Measurements from ENCODE around the gene KCNE3. TPM values are rescaled to one million over a fixed set of nuclear protein-coding genes. Genes with fewer than 3 reads are reported as not detected.
"Not testable (repeated sequence)": the region's sequence is repeated elsewhere in the genome, so short reads cannot be mapped to it uniquely, and the experiment has no call there.

The KCNE3 gene
- total RNA-seq, 4 donors from 2014 or later = 3.9 to 7.9 (median 5.7) TPM

- no peak for TF ChIP-seq CTCF (IDR thresholded peaks at IDR 0.05)
- no peak for TF ChIP-seq POLR2A (IDR thresholded peaks at IDR 0.05)
- Histone ChIP-seq H3K4me1 (no peaks in the 10 kb centered on the region), H3K9me3 (no peaks in the 10 kb centered on the region), H3K27me3 (no peaks in the 10 kb centered on the region), H3K36me3 (no peaks in the 10 kb centered on the region), H3K4me3 (replicated peaks in 1 of 3) (no peak overlapping the region), H3K27ac (no peak overlapping the region)
- intact Hi-C loops (cut with DNase I) = no loop called here
- DNase-seq = no peak
These were observed 42.2 kb downstream of the KCNE3 start for GRCh38 chr11:74425100-74425499.

- H3K9me3 ChIP-seq = no peaks in the 10 kb centered on the region
- DNase-seq = no peak
- H3K27ac ChIP-seq = peak overlapping the region; percentile 94 to 98 (median 97)
- intact Hi-C loops (cut with DNase I) = no loop called here
- no peaks in the 10 kb centered on the region for H3K27me3 ChIP-seq
- H3K4me3 ChIP-seq (replicated peaks in 1 of 3) = no peak overlapping the region
- no peaks in the 10 kb centered on the region for H3K36me3 ChIP-seq
- WGBS, 2 donors = 26 to 42% methylated on average over 1 of the region's 1 CpG
- H3K4me1 ChIP-seq = peaks cover 36 to 42% of the 10 kb centered on the region in 2 donors
- TF ChIP-seq CTCF (IDR thresholded peaks at IDR 0.05) (no peak), POLR2A (IDR thresholded peaks at IDR 0.05) (no peak)
These were observed 48.8 kb downstream of the KCNE3 start for GRCh38 chr11:74418509-74418895.

GRCh38 chr11:74417860-74418508 lies 49.4 kb downstream of the KCNE3 start:
- Histone ChIP-seq H3K9me3 (no peaks in the 10 kb centered on the region), H3K36me3 (no peaks in the 10 kb centered on the region), H3K4me1 (peaks cover 36 to 42% of the 10 kb centered on the region in 2 donors), H3K27ac (peak overlapping the region; percentile 94 to 98 (median 97)), H3K4me3 (replicated peaks in 1 of 3) (no peak overlapping the region), H3K27me3 (no peaks in the 10 kb centered on the region)
- DNase-seq = peak; percentile 23 to 40
- no peak for TF ChIP-seq CTCF (IDR thresholded peaks at IDR 0.05)
- TF ChIP-seq POLR2A (IDR thresholded peaks at IDR 0.05) = no peak
- 56 to 72% methylated on average over 4 of the region's 4 CpGs for WGBS, 2 donors
- intact Hi-C loops (cut with DNase I) = no loop called here

- no peaks in the 10 kb centered on the region for H3K9me3 ChIP-seq
- no peaks in the 10 kb centered on the region for H3K27me3 ChIP-seq
- H3K27ac ChIP-seq = peak overlapping the region; percentile 94 to 98 (median 97)
- TF ChIP-seq POLR2A (IDR thresholded peaks at IDR 0.05) = no peak
- TF ChIP-seq CTCF (IDR thresholded peaks at IDR 0.05) = no peak
- peaks cover 36 to 42% of the 10 kb centered on the region in 2 donors for H3K4me1 ChIP-seq
- DNase-seq = peak; percentile 23 to 36
- WGBS, 2 donors = 10 to 23% methylated on average over 1 of the region's 1 CpG
- intact Hi-C loops (cut with DNase I) = no loop called here
- no peak overlapping the region for H3K4me3 ChIP-seq (replicated peaks in 1 of 3)
- no peaks in the 10 kb centered on the region for H3K36me3 ChIP-seq
These were observed 50.0 kb downstream of the KCNE3 start for GRCh38 chr11:74417379-74417804.

GRCh38 chr11:74416974-74417373 lies 50.4 kb downstream of the KCNE3 start:
- DNase-seq = peak; percentile 27 to 46
- WGBS, 2 donors = 17 to 42% methylated on average over 1 of the region's 1 CpG
- peak overlapping the region; percentile 82 to 98 (median 94) for H3K27ac ChIP-seq
- H3K9me3 ChIP-seq; H3K4me3 ChIP-seq (replicated peaks in 1 of 3); intact Hi-C loops (cut with DNase I); H3K36me3 ChIP-seq; H3K27me3 ChIP-seq: not testable (repeated sequence)
- H3K4me1 ChIP-seq = peaks cover 37 to 42% of the 10 kb centered on the region in 2 donors

Measured in thyroid gland (tissue), 4 donors.